Activated T-helper 9 cell treated with anti-CD3 and anti-CD28 coated beads, Interleukin-2, amount 50 U/mL, for 16 hours (primary cell): Measurements from ENCODE around the gene MRPL14.
"Not testable (repeated sequence)": the region's sequence is repeated elsewhere in the genome, so short reads cannot be mapped to it uniquely, and the experiment has no call there.

Experiments used
- DNase-seq: peaks from one replicate; pipeline ENCODE4 v3.0.0-alpha.2; 2020; ENCODE audit warnings: low read depth

The MRPL14 gene

GRCh38 chr6:44149369-44150012 lies 22.2 kb upstream of the MRPL14 start:
- no peak for DNase-seq

- no peak for DNase-seq
These were observed 21.1 kb upstream of the MRPL14 start for GRCh38 chr6:44148306-44148705.

GRCh38 chr6:44147256-44147655 lies 20.0 kb upstream of the MRPL14 start:
- no peak for DNase-seq

GRCh38 chr6:44146685-44147084 lies 19.4 kb upstream of the MRPL14 start:
- no peak for DNase-seq

GRCh38 chr6:44145839-44146238 lies 18.6 kb upstream of the MRPL14 start:
- no peak for DNase-seq

GRCh38 chr6:44144536-44144935 lies 17.3 kb upstream of the MRPL14 start:
- DNase-seq, result not testable (repeated sequence)

- no peak for DNase-seq
These were observed 16.5 kb upstream of the MRPL14 start for GRCh38 chr6:44143731-44144130.

- no peak for DNase-seq
These were observed 15.6 kb upstream of the MRPL14 start for GRCh38 chr6:44142835-44143234.

- DNase-seq, result no peak
These were observed 12.1 kb upstream of the MRPL14 start for GRCh38 chr6:44139351-44139743.

GRCh38 chr6:44138717-44139350 lies 11.6 kb upstream of the MRPL14 start:
- DNase-seq, result no peak

- no peak for DNase-seq
These were observed 8.6 kb upstream of the MRPL14 start for GRCh38 chr6:44135875-44136274.

GRCh38 chr6:44135173-44135758 lies 8.0 kb upstream of the MRPL14 start:
- no peak for DNase-seq

- no peak for DNase-seq
These were observed 6.9 kb upstream of the MRPL14 start for GRCh38 chr6:44133981-44134711.

GRCh38 chr6:44133003-44133931 lies 6.0 kb upstream of the MRPL14 start:
- no peak for DNase-seq

- no peak for DNase-seq
These were observed 5.2 kb upstream of the MRPL14 start for GRCh38 chr6:44132476-44132875.

GRCh38 chr6:44131892-44132291 lies 4.6 kb upstream of the MRPL14 start:
- DNase-seq, result no peak

GRCh38 chr6:44129841-44130322 lies 2.6 kb upstream of the MRPL14 start:
- no peak for DNase-seq

GRCh38 chr6:44128020-44128917 lies 1.0 kb upstream of the MRPL14 start:
- DNase-seq, result no peak

- peak; percentile 75 for DNase-seq
These were observed 717 bp downstream of the MRPL14 start for GRCh38 chr6:44126320-44127149.

- no peak for DNase-seq
These were observed 3.7 kb downstream of the MRPL14 start for GRCh38 chr6:44123544-44123943.
